GM12878 (cell line): ENCODE results near the gene GRB10. TPM values are rescaled to one million over a fixed set of nuclear protein-coding genes. Genes with fewer than 3 reads are reported as not detected.

Source experiments
- ATAC-seq: fragments of 200-7000 bp; cut with Tn5 transposase; 3 replicates; pipeline ENCODE4 v1.9.1; 2020; ENCODE audit warnings: mild to moderate bottlenecking, moderate library complexity
- BruUV-seq: library from RNA; stranded (reverse); fragments of 400-500 nt; replicated peaks from 2 replicates; lab custom pipeline; 2021; lab: Mats Ljungman, UMichigan
- CTCF ChIA-PET: fragments of 300-600 bp; sonication (Branson Sonifier 250); formaldehyde crosslinking; extraction: SDS; loops from one replicate; lab custom pipeline; 2021; ENCODE audit warnings: inconsistent platforms; lab: Yijun Ruan, JAX
- POLR2A ChIA-PET: fragments of 350-600 bp; formaldehyde crosslinking; extraction: SDS; loops from one replicate; lab custom pipeline; 2021; ENCODE audit warnings: inconsistent platforms; lab: Charles Lee
- RAD21 ChIA-PET: fragments of 300-600 bp; sonication (Branson Sonifier 250); formaldehyde crosslinking; loops from one replicate; lab custom pipeline; 2023; ENCODE audit warnings: antibody characterized with exemption; ENCODE audit not compliant: unreplicated experiment; lab: Charles Lee
- SMC1A ChIA-PET: fragments of 300-600 bp; sonication (Branson Sonifier 250); formaldehyde crosslinking; loops from one replicate; lab custom pipeline; 2023; ENCODE audit not compliant: unreplicated experiment, uncharacterized antibody; lab: Charles Lee
- DNase-seq: peaks from one replicate; pipeline ENCODE4 v3.0.0-alpha.2; 2011; ENCODE audit warnings: low read depth, low spot score
- FAIRE-seq: peaks from 3 replicates; lab custom pipeline; 2011; peaks lifted over from hg19 to GRCh38; lab: Jason Lieb, UNC
- H2AFZ ChIP-seq: 2 replicates; pipeline ENCODE4 v1.6.0; 2011; ENCODE audit warnings: low read depth, low read length, control low read depth; ENCODE audit not compliant: control insufficient read depth
- H3K27ac ChIP-seq: 2 replicates; pipeline ENCODE4 v1.5.1; 2011; ENCODE audit warnings: control low read depth; ENCODE audit not compliant: control insufficient read depth, insufficient read depth
- H3K27me3 ChIP-seq, 2 experiments: replicated peaks in 1 of 2; 2 replicates each; pipeline versions ENCODE4 v1.6.0 to v1.6.1; 2011; ENCODE audit warnings: low read length in 1 of 2; ENCODE audit not compliant: control insufficient read depth in 2 of 2, insufficient read depth in 2 of 2
- H3K36me3 ChIP-seq, 2 experiments: 2 replicates each; pipeline ENCODE4 v1.5.1; 2011; ENCODE audit warnings: low read length in 1 of 2; ENCODE audit not compliant: control insufficient read depth in 2 of 2, insufficient read depth in 2 of 2
- H3K4me1 ChIP-seq: 2 replicates; pipeline ENCODE4 v1.6.1; 2011; ENCODE audit warnings: mild to moderate bottlenecking, low read length, moderate library complexity, mixed read lengths; ENCODE audit not compliant: control insufficient read depth, insufficient read depth
- H3K4me2 ChIP-seq: 2 replicates; pipeline ENCODE4 v1.6.0; 2011; ENCODE audit warnings: control low read depth; ENCODE audit not compliant: control insufficient read depth, insufficient read depth
- H3K4me3 ChIP-seq: fragments of 200-600 bp; sonication (generic); 2 replicates; pipeline ENCODE4 v1.5.1; 2016
- H3K79me2 ChIP-seq: 2 replicates; pipeline ENCODE4 v1.6.0; 2011; ENCODE audit warnings: low read length; ENCODE audit not compliant: control insufficient read depth, insufficient read depth
- H3K9ac ChIP-seq: 2 replicates; pipeline ENCODE4 v1.8.0; 2011; ENCODE audit warnings: low read length, control low read depth, mixed read lengths; ENCODE audit not compliant: control insufficient read depth, insufficient read depth
- H3K9me3 ChIP-seq: replicated peaks from 3 replicates; pipeline ENCODE4 v1.5.1; 2011; ENCODE audit warnings: mild to moderate bottlenecking, low read length; ENCODE audit not compliant: control insufficient read depth, insufficient read depth
- H4K20me1 ChIP-seq: 2 replicates; pipeline ENCODE4 v1.6.0; 2011; ENCODE audit not compliant: control insufficient read depth, insufficient read depth
- ATF7 ChIP-seq: fragments of 450-650 bp; IDR thresholded peaks from 2 replicates; pipeline ENCODE4 v1.6.1; 2016; ENCODE audit warnings: low read depth, mild to moderate bottlenecking
- FOS ChIP-seq: IDR thresholded peaks from 3 replicates; pipeline ENCODE4 v1.6.1; 2011; ENCODE audit warnings: borderline replicate concordance; ENCODE audit not compliant: insufficient read length; ENCODE audit errors: extremely low read depth
- GABPA ChIP-seq: IDR thresholded peaks from 2 replicates; pipeline ENCODE4 v1.6.1; 2014; ENCODE audit warnings: antibody characterized with exemption, low read depth, mild to moderate bottlenecking, inconsistent platforms
- HDAC6 ChIP-seq: fragments of 200-600 bp; sonication (generic); IDR thresholded peaks from one replicate; pipeline ENCODE4 v1.8.0; 2017; ENCODE audit warnings: antibody characterized with exemption; ENCODE audit not compliant: unreplicated experiment
- MTA2 ChIP-seq: fragments of 450-650 bp; IDR thresholded peaks from 2 replicates; pipeline ENCODE4 v1.6.1; 2016; ENCODE audit warnings: low read depth, mild to moderate bottlenecking, moderate library complexity
- POLR2AphosphoS5 ChIP-seq: IDR thresholded peaks from 2 replicates; pipeline ENCODE4 v1.6.1; 2011; ENCODE audit warnings: mild to moderate bottlenecking, low read length, inconsistent platforms
- RAD51 ChIP-seq: fragments of 450-650 bp; IDR thresholded peaks from 2 replicates; pipeline ENCODE4 v1.6.1; 2016; ENCODE audit warnings: moderate library complexity, mild to moderate bottlenecking, inconsistent platforms
- SPI1 ChIP-seq: IDR thresholded peaks from 2 replicates; pipeline ENCODE4 v1.6.1; 2011; ENCODE audit warnings: low read depth, mild to moderate bottlenecking, low read length, moderate library complexity, borderline replicate concordance; ENCODE audit not compliant: insufficient read depth
- TCF7 ChIP-seq: IDR thresholded peaks from 2 replicates; pipeline ENCODE4 v1.6.1; 2014; ENCODE audit warnings: antibody characterized with exemption, borderline replicate concordance
- ZBED1 ChIP-seq: IDR thresholded peaks from 2 replicates; pipeline ENCODE4 v1.6.1; 2016; ENCODE audit warnings: borderline replicate concordance
- WGBS: methylation state at CpG from one replicate; pipeline ENCODE4 v1.1.6; 2016; ENCODE audit warnings: low lambda C conversion rate; ENCODE audit not compliant: insufficient replicate concordance, insufficient coverage; ENCODE audit errors: missing lambda C conversion rate; 5-methylcytosine and 5-hydroxymethylcytosine counted together
- in situ Hi-C: fragments of 300-500 bp; cut with MboI; formaldehyde crosslinking; loops from 9 replicates; pipeline ENCODE4 v1.14.3; 2018; ENCODE audit warnings: mixed read lengths
- intact Hi-C: fragments of 100-400 bp; cut with micrococcal nuclease; formaldehyde crosslinking; loops from one replicate; pipeline ENCODE4 v1.14.2; 2022; ENCODE audit not compliant: unreplicated experiment
- polyA plus RNA-seq, 11 experiments: library from polyadenylated mRNA; depleted of rRNA in 4 of 11; unstranded in 6 of 11; stranded (reverse) in 5 of 11; fragments of >200 nt; fragmentation: Nextera tagmentation in 4 of 11; fragmentation: Illumina TruSeq in 1 of 11; extraction: Ambion mirVana in 4 of 11; extraction: Trizol in 1 of 11; gene quantifications; 1 replicate in 1 of 11; 2 replicates in 10 of 11; pipeline versions ENCODE4 v1.2.1 to v1.2.3, GENCODE V29; 2011 to 2016; ENCODE audit warnings: inconsistent platforms in 2 of 11, missing spikeins in 2 of 11, low read depth in 1 of 11
- total RNA-seq, 4 experiments: library from RNA; depleted of rRNA in 3 of 4; stranded (reverse); fragments of >200 nt in 3 of 4; fragmentation: Illumina TruSeq in 1 of 4; extraction: Trizol in 1 of 4; gene quantifications; 2 replicates each; pipeline versions ENCODE4 v1.2.1 to v1.2.3, GENCODE V29; 2013 to 2021
- TF ChIP-seq, protein P1 (sequence below): IDR thresholded peaks from 2 replicates; pipeline ENCODE4 v1.6.1; 2011; ENCODE audit warnings: low read depth, low read length, improper control_type of control experiment, borderline replicate concordance
- TF ChIP-seq, protein P2 (sequence below): fragments of 450-650 bp; IDR thresholded peaks from 2 replicates; pipeline ENCODE4 v1.6.1; 2017; ENCODE audit warnings: low read depth, mild to moderate bottlenecking, moderate library complexity

GRB10 gene
- total and polyA plus RNA-seq, 10 of the 15 experiments (the other 5 are each of a cell fraction or from before 2014, with no cell fraction given) = 0.04 to 0.33 TPM; not detected in 8

DNA sequence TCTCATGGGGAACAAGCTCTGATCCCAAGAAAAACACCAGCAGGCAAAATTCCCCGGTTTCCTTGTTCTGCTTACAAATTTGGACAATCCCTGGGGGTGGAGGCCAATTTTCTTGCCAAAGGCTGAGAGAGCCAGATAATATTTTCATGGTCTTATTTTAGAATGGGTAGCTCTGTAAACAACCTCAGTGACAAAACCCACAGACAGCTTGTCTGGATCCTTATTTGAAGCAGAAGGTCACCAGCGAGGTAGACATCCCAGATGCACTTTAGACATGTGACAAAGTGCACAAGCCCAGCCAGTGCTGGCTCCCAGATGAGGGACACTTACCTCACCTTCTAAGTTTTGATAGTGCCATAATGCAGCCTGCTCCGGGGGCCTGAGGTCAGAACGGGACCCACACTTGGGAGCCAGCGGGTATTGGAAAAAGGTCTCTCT, 114.9 kb downstream of the GRB10 start:
- in situ Hi-C loops = no loop called here
- Histone ChIP-seq H3K9ac (no peak overlapping the region), H3K9me3 (no peaks in the 10 kb centered on the region; the same call in 2 of the 3 replicates), H2AFZ (no peak overlapping the region), H3K27me3 (peaks cover 1 to 3% of the 10 kb centered on the region in 2 experiments; a peak in 3 of 4 replicates), H3K4me2 (no peak overlapping the region), H3K4me1 (peaks cover 23% of the 10 kb centered on the region), H3K36me3 (no peaks in the 10 kb centered on the region), H3K79me2 (no peaks in the 10 kb centered on the region), H3K4me3 (no peak overlapping the region), H4K20me1 (no peaks in the 10 kb centered on the region), H3K27ac (no peak overlapping the region)
- intact Hi-C loops = no loop called here
- no peak for FAIRE-seq
- WGBS = 41% methylated on average over 5 of the region's 5 CpGs
- TF ChIP-seq TCF7 (no peak), FOS (no peak), ATF7 (no peak), RAD51 (no peak), ZBED1 (no peak), MTA2 (no peak), GABPA (no peak), HDAC6 (no peak), POLR2AphosphoS5 (no peak), SPI1 (no peak)
- TF ChIP-seq, protein P1, sequence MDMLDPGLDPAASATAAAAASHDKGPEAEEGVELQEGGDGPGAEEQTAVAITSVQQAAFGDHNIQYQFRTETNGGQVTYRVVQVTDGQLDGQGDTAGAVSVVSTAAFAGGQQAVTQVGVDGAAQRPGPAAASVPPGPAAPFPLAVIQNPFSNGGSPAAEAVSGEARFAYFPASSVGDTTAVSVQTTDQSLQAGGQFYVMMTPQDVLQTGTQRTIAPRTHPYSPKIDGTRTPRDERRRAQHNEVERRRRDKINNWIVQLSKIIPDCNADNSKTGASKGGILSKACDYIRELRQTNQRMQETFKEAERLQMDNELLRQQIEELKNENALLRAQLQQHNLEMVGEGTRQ = no peak
- TF ChIP-seq, protein P2, sequence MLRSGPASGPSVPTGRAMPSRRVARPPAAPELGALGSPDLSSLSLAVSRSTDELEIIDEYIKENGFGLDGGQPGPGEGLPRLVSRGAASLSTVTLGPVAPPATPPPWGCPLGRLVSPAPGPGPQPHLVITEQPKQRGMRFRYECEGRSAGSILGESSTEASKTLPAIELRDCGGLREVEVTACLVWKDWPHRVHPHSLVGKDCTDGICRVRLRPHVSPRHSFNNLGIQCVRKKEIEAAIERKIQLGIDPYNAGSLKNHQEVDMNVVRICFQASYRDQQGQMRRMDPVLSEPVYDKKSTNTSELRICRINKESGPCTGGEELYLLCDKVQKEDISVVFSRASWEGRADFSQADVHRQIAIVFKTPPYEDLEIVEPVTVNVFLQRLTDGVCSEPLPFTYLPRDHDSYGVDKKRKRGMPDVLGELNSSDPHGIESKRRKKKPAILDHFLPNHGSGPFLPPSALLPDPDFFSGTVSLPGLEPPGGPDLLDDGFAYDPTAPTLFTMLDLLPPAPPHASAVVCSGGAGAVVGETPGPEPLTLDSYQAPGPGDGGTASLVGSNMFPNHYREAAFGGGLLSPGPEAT = no peak
- ChIA-PET CTCF (interaction anchor here (0.7 kb wide), 1 partner anchor 893 kb away, joined by 3 read pairs; no protein-coding TSS in a partner anchor), SMC1A (no interaction called here), RAD21 (no interaction called here), POLR2A (no interaction called here)
- no peak for ATAC-seq
- BruUV-seq = no TSS peak
- DNase-seq = no peak
